Measurements from ENCODE around the gene MUC15. TPM values are rescaled to one million over a fixed set of nuclear protein-coding genes. Genes with fewer than 3 reads are reported as not detected.

Gene MUC15
- total and polyA plus RNA-seq, 9 donors = 0.05 to 3.8 (median 0.23) TPM; not detected in 5

DNA sequence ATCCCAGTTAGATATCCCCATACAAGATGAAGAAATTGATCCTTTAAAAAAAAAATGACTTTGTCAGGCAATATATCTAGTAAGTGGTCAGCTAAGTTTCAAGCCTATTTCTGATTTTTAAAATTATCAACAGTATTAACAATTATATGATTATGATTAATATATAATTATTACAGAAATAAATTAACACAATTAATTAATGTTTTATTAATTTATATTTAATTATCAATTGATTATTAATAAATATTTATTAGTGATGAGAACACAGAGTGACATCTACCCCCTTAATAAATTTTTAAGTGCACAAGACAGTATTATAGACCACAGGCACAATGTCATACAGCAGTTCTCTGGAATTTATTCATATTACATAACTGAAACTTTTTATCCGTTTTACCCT is 22.0 kb downstream of the MUC15 start:
- no peak for DNase-seq
- no CpG with 5 or more reads among the region's 1 CpG for WGBS (ENCODE audit: insufficient coverage)
- H3K36me3 ChIP-seq (ENCODE audit: control insufficient read depth, insufficient read depth, low read length) = no peaks in the 10 kb centered on the region

DNA sequence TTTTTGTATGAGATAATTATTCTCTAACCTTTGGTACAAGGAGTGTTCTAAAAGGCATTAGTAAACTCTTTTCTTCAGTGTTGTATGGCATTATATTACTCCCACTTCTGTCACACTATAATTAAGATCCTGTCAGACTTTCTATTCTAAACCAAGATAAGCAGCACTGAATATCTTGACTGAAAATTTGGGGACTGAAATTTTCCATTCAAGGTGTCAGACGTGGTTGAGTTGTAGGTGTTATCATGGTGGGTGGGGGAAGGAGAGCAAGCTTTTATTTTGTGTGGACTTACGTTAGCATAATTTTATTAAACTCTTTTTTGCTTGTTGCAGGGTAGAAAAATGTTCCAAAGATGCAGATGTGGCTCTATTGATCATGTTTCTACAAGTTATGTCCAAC is 22.9 kb downstream of the MUC15 start:
- H3K36me3 ChIP-seq (ENCODE audit: control insufficient read depth, insufficient read depth, low read length) = no peaks in the 10 kb centered on the region
- no CpG with 5 or more reads among the region's 2 CpGs for WGBS (ENCODE audit: insufficient coverage)
- no peaks in the 10 kb centered on the region for H3K9me3 ChIP-seq (replicated peaks; ENCODE audit: control insufficient read depth, low read depth, low read length)
- H3K27ac ChIP-seq (ENCODE audit: low read length) = no peak overlapping the region
- H3K4me1 ChIP-seq (ENCODE audit: control insufficient read depth, insufficient read depth, low read length) = no peaks in the 10 kb centered on the region
- no peak for DNase-seq
- no peak overlapping the region for H3K4me3 ChIP-seq (ENCODE audit: low read length)
- H3K27me3 ChIP-seq (ENCODE audit: control insufficient read depth, insufficient read depth, low read length) = no peaks in the 10 kb centered on the region

More for the DNA sequence above, 22.0 kb downstream of the MUC15 start:
- Histone ChIP-seq H3K27me3 (ENCODE audit: control insufficient read depth, insufficient read depth, low read length) (no peaks in the 10 kb centered on the region), H3K4me3 (ENCODE audit: low read length) (no peak overlapping the region), H3K27ac (ENCODE audit: low read length) (no peak overlapping the region), H3K4me1 (ENCODE audit: control insufficient read depth, insufficient read depth, low read length) (no peaks in the 10 kb centered on the region), H3K9me3 (replicated peaks; ENCODE audit: control insufficient read depth, low read depth, low read length) (no peaks in the 10 kb centered on the region)

DNA sequence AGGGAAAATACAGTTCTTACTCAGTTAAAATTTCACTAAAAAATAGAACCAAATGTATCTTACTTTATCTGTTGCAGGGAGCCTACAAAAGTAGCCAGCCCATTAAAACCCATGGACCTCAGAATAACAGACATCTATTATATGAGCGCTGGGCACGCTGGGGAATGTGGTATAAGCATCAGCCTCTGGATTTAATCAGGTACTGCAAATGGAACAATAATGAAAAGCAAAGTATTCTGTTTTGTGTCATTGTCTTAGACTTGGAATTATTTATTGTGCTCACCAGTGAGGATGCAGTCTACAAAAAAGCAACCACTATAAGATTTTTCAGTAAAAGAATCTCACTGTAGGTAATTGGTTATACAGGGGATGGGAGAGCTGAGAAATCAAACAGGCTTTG is 30.2 kb downstream of the MUC15 start:
- DNase-seq = no peak
- Histone ChIP-seq H3K4me3 (ENCODE audit: low read length) (no peak overlapping the region), H3K4me1 (ENCODE audit: control insufficient read depth, insufficient read depth, low read length) (no peaks in the 10 kb centered on the region), H3K27ac (ENCODE audit: low read length) (no peak overlapping the region), H3K9me3 (replicated peaks; ENCODE audit: control insufficient read depth, low read depth, low read length) (no peaks in the 10 kb centered on the region), H3K36me3 (ENCODE audit: control insufficient read depth, insufficient read depth, low read length) (no peaks in the 10 kb centered on the region), H3K27me3 (ENCODE audit: control insufficient read depth, insufficient read depth, low read length) (no peaks in the 10 kb centered on the region)
- no CpG with 5 or more reads among the region's 2 CpGs for WGBS (ENCODE audit: insufficient coverage)

DNA sequence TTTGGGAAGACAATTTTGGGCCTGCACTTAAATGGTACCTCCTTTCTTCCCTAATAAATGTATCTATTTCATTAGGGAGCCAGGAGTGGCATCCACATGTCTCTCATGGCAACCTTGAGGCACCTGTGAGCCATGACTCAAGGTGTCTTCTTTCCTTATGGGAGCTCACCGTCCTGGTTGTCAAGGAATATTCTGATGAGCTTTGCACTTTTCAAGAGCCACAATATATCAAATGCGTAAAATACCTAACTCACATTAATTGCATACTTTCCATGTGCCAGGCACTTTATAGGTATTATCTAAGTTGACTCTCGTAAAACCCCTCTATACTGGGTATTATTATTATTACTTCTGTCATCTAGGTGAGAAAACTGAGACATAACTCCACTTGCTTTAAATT is 32.5 kb downstream of the MUC15 start:
- DNase-seq = no peak
- H3K27ac ChIP-seq (ENCODE audit: low read length) = no peak overlapping the region
- H3K36me3 ChIP-seq (ENCODE audit: control insufficient read depth, insufficient read depth, low read length) = no peaks in the 10 kb centered on the region
- H3K4me1 ChIP-seq (ENCODE audit: control insufficient read depth, insufficient read depth, low read length) = no peaks in the 10 kb centered on the region
- H3K27me3 ChIP-seq (ENCODE audit: control insufficient read depth, insufficient read depth, low read length) = no peaks in the 10 kb centered on the region
- WGBS (ENCODE audit: insufficient coverage) = no CpG with 5 or more reads among the region's 3 CpGs
- H3K4me3 ChIP-seq (ENCODE audit: low read length) = no peak overlapping the region
- no peaks in the 10 kb centered on the region for H3K9me3 ChIP-seq (replicated peaks; ENCODE audit: control insufficient read depth, low read depth, low read length)

DNA sequence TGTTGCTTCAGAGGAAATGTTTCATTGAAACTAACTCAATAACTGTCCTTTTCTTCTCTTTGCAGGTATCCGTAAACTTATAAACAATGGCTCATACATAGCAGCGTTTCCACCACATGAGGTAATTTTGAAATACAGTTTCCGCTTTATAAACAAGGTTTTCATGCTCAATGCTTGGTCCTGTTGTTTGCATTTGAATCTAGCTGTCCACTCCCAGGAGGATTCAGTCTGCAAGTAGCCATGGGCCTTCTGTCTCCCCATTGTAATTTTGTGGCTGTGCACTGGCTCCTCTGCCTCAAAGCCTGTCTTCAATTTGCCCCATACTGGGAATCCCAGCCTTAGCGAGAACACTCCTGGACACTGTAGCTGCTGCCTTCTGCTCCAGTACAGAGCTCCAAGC is 34.7 kb downstream of the MUC15 start:
- Histone ChIP-seq H3K36me3 (ENCODE audit: control insufficient read depth, insufficient read depth, low read length) (no peaks in the 10 kb centered on the region), H3K4me1 (ENCODE audit: control insufficient read depth, insufficient read depth, low read length) (no peaks in the 10 kb centered on the region), H3K27me3 (ENCODE audit: control insufficient read depth, insufficient read depth, low read length) (no peaks in the 10 kb centered on the region), H3K4me3 (ENCODE audit: low read length) (no peak overlapping the region), H3K9me3 (replicated peaks; ENCODE audit: control insufficient read depth, low read depth, low read length) (no peaks in the 10 kb centered on the region), H3K27ac (ENCODE audit: low read length) (no peak overlapping the region)
- DNase-seq = no peak
- 82% methylated on average over 3 of the region's 4 CpGs for WGBS (ENCODE audit: insufficient coverage)

DNA sequence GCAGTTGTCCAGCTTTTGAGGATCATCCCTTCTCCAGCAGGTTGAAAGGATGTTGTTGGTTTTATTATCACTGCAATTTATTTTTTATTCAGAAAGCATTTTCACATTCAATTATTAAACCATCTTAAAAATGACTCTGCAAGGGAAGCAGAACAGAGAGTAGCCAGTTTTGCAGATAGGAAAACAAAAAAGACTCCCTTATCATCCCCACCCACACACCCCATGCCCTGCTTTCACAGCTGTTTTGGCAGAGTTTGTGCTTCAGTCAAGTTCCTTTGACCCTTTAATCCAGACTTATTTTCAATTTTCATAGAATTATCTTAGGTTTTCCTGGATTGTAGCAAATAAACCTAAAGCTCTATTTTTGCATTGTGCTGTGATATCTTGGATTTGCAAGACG is 44.4 kb downstream of the MUC15 start:
- no peaks in the 10 kb centered on the region for H3K4me1 ChIP-seq (ENCODE audit: control insufficient read depth, insufficient read depth, low read length)
- no peak for DNase-seq
- H3K9me3 ChIP-seq (replicated peaks; ENCODE audit: control insufficient read depth, low read depth, low read length) = no peaks in the 10 kb centered on the region
- WGBS (ENCODE audit: insufficient coverage) = no CpG with 5 or more reads among the region's 1 CpG
- no peaks in the 10 kb centered on the region for H3K27me3 ChIP-seq (ENCODE audit: control insufficient read depth, insufficient read depth, low read length)
- no peak overlapping the region for H3K4me3 ChIP-seq (ENCODE audit: low read length)
- no peak overlapping the region for H3K27ac ChIP-seq (ENCODE audit: low read length)
- no peaks in the 10 kb centered on the region for H3K36me3 ChIP-seq (ENCODE audit: control insufficient read depth, insufficient read depth, low read length)

DNA sequence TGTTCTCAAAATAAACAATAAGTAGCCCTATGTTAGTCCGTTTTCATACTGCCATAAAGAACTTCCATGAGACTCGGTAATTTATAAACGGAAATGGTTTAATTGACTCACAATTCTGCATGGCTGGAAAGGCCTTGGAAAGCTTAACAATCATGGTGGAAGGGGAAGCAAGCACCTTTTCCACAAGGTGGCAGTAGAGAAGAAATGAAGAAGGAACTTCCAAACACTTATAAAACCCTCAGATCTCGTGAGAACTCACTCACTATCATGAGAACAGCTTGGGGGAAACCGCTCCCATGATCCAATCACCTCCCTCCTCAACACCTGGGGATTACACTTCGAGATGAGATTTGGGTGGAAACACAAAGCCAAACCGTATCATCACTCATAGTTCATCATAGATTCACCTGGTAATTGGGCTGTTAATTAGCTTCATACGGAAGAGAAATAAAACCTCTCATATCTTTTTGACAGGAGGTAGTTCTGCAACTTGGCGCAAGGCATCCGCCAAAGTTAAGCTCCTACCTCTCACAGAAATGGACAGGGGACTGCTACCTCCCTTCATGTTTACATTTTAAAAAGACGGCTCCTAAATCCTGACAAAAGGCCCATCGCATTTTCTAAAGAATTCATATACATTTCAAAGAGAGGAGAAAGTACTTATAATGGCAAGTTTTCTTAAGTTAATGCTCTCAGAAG is 49.0 kb downstream of the MUC15 start:
- no peaks in the 10 kb centered on the region for H3K9me3 ChIP-seq (replicated peaks; ENCODE audit: control insufficient read depth, low read depth, low read length)
- no peaks in the 10 kb centered on the region for H3K36me3 ChIP-seq (ENCODE audit: control insufficient read depth, insufficient read depth, low read length)
- no peak overlapping the region for H3K4me3 ChIP-seq (ENCODE audit: low read length)
- no peak for DNase-seq
- H3K4me1 ChIP-seq (ENCODE audit: control insufficient read depth, insufficient read depth, low read length) = no peaks in the 10 kb centered on the region
- no CpG with 5 or more reads among the region's 12 CpGs for WGBS (ENCODE audit: insufficient coverage)
- H3K27me3 ChIP-seq (ENCODE audit: control insufficient read depth, insufficient read depth, low read length) = no peaks in the 10 kb centered on the region
- H3K27ac ChIP-seq (ENCODE audit: low read length) = no peak overlapping the region

DNA sequence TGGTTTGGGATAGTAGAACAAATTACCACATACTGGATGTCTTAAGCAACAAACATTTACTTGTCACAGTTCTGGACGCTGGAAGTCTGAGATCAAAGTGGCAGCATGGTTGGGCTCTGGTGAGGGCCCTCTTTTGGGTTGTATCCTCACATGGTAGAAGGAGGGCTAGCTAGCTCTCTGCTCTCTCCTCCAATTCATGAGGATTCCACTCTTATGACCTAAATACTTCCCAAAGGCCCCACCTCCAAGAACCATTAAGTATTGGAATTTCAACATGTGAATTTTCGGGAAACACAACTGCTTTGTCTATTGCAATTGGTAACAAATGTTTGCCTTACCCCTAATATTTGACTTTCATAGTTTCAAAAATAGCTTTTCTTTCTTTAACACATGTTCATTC is 52.6 kb downstream of the MUC15 start:
- WGBS (ENCODE audit: insufficient coverage) = no CpG with 5 or more reads among the region's 2 CpGs
- Histone ChIP-seq H3K36me3 (ENCODE audit: control insufficient read depth, insufficient read depth, low read length) (no peaks in the 10 kb centered on the region), H3K27ac (ENCODE audit: low read length) (no peak overlapping the region), H3K9me3 (replicated peaks; ENCODE audit: control insufficient read depth, low read depth, low read length) (no peaks in the 10 kb centered on the region), H3K4me3 (ENCODE audit: low read length) (no peak overlapping the region), H3K4me1 (ENCODE audit: control insufficient read depth, insufficient read depth, low read length) (no peaks in the 10 kb centered on the region), H3K27me3 (ENCODE audit: control insufficient read depth, insufficient read depth, low read length) (no peaks in the 10 kb centered on the region)
- DNase-seq = no peak

DNA sequence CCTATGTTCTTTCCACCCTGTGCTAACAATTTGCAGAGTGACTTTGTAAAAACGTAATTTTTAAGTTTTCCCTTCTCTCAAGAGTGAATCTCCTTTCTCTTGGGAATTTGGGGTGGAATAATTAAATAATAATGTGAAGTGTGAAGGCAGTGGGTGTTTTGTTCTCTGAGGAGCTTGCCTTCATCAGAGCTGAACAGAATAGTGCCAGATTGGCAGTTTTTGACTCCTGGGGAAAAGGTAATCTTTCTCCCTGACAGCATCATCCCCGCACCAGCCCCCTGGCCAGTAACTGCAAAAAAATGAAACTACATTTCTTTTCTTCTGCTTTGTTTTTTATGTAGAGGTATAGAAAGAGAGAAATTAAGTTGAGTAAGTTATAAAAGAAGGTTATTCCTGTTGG is 59.9 kb downstream of the MUC15 start:
- H3K4me3 ChIP-seq (ENCODE audit: low read length) = no peak overlapping the region
- no CpG with 5 or more reads among the region's 2 CpGs for WGBS (ENCODE audit: insufficient coverage)
- H3K27ac ChIP-seq (ENCODE audit: low read length) = no peak overlapping the region
- H3K4me1 ChIP-seq (ENCODE audit: control insufficient read depth, insufficient read depth, low read length) = no peaks in the 10 kb centered on the region
- DNase-seq = no peak
- no peaks in the 10 kb centered on the region for H3K36me3 ChIP-seq (ENCODE audit: control insufficient read depth, insufficient read depth, low read length)
- H3K9me3 ChIP-seq (replicated peaks; ENCODE audit: control insufficient read depth, low read depth, low read length) = no peaks in the 10 kb centered on the region
- no peaks in the 10 kb centered on the region for H3K27me3 ChIP-seq (ENCODE audit: control insufficient read depth, insufficient read depth, low read length)

DNA sequence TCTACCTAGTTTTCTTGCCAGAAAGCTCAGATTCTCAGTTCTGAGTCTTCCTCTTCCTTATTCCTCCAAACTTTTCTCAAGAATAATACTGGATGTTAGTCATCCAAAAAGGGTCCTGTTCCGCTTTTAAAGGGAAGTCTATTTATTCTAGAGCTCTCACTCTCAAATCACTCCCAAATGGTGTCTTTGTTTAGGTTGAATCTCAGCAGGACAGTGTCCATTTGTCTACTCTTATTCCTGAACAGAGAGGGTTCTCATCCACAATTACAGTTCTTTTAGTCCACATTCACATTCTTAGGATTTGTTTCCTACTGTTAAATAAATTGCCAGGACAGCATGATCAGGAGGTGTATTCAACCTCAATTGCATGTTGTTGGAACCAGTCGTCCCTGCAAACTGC is 61.3 kb downstream of the MUC15 start:
- WGBS (ENCODE audit: insufficient coverage) = 83% methylated on average over 1 of the region's 2 CpGs
- Histone ChIP-seq H3K9me3 (replicated peaks; ENCODE audit: control insufficient read depth, low read depth, low read length) (no peaks in the 10 kb centered on the region), H3K27me3 (ENCODE audit: control insufficient read depth, insufficient read depth, low read length) (no peaks in the 10 kb centered on the region), H3K4me1 (ENCODE audit: control insufficient read depth, insufficient read depth, low read length) (no peaks in the 10 kb centered on the region), H3K36me3 (ENCODE audit: control insufficient read depth, insufficient read depth, low read length) (no peaks in the 10 kb centered on the region), H3K4me3 (ENCODE audit: low read length) (no peak overlapping the region), H3K27ac (ENCODE audit: low read length) (no peak overlapping the region)
- DNase-seq = no peak

DNA sequence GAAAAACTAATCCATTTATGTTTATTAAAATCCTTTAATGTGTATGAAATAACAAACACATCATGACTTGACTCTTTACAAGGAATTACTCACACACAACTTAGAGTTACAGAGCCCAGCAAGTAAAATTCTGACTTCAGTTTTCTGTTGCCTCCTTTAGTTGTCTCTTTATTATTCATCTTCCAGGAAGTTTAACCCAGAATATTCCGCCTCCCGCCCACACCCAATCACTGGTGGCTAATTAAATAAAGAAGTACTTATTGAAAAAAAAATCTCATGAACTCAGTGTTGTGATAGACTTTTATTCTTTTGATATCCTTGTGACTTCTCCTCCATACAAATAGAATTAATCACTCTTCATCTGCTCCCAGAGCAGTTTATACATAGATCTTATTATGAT is 61.9 kb downstream of the MUC15 start:
- no peaks in the 10 kb centered on the region for H3K4me1 ChIP-seq (ENCODE audit: control insufficient read depth, insufficient read depth, low read length)
- no peak overlapping the region for H3K27ac ChIP-seq (ENCODE audit: low read length)
- H3K36me3 ChIP-seq (ENCODE audit: control insufficient read depth, insufficient read depth, low read length) = no peaks in the 10 kb centered on the region
- no peaks in the 10 kb centered on the region for H3K9me3 ChIP-seq (replicated peaks; ENCODE audit: control insufficient read depth, low read depth, low read length)
- no peak overlapping the region for H3K4me3 ChIP-seq (ENCODE audit: low read length)
- DNase-seq = no peak
- H3K27me3 ChIP-seq (ENCODE audit: control insufficient read depth, insufficient read depth, low read length) = no peaks in the 10 kb centered on the region
- WGBS (ENCODE audit: insufficient coverage) = no CpG with 5 or more reads among the region's 2 CpGs
